Fibroblast of lung (primary cell): ENCODE data around the gene OR10X1. TPM values are rescaled to one million over a fixed set of nuclear protein-coding genes. Genes with fewer than 3 reads are reported as not detected.

ENCODE experiments used
- DNase-seq, 2 donors: peaks; one replicate each; pipeline versions ENCODE4 v3.0.0 to v3.0.0-alpha.2; 2010; ENCODE audit warnings: low read depth in 2 of 2
- H2AFZ ChIP-seq: 2 replicates; pipeline ENCODE4 v1.5.1; 2012; ENCODE audit warnings: low read length, control low read depth, inconsistent platforms
- H3K27ac ChIP-seq: 2 replicates; pipeline ENCODE4 v1.5.1; 2011; ENCODE audit warnings: low read length, control low read depth; ENCODE audit not compliant: insufficient read depth
- H3K27me3 ChIP-seq: 2 replicates; pipeline ENCODE4 v1.5.1; 2011; ENCODE audit warnings: mild to moderate bottlenecking, low read length; ENCODE audit not compliant: control insufficient read depth, insufficient read depth
- H3K36me3 ChIP-seq: 2 replicates; pipeline ENCODE4 v1.5.1; 2011; ENCODE audit warnings: low read length; ENCODE audit not compliant: control insufficient read depth, insufficient read depth
- H3K4me1 ChIP-seq: 2 replicates; pipeline ENCODE4 v1.5.1; 2011; ENCODE audit warnings: low read length; ENCODE audit not compliant: control insufficient read depth, insufficient read depth; ENCODE audit errors: extremely low read depth
- H3K4me2 ChIP-seq: 2 replicates; pipeline ENCODE4 v1.5.1; 2011; ENCODE audit warnings: low read length, control low read depth; ENCODE audit not compliant: insufficient read depth; ENCODE audit errors: extremely low read depth
- H3K4me3 ChIP-seq, 4 experiments: fragments of 200-600 bp in 1 of 4; sonication (generic) in 1 of 4; replicated peaks in 1 of 4; 2 replicates each; pipeline ENCODE4 v1.5.1; 2011 to 2016; ENCODE audit warnings: low read length in 4 of 4, low read depth in 3 of 4, mild to moderate bottlenecking in 3 of 4, control low read depth in 2 of 4, inconsistent platforms in 1 of 4, mixed read lengths in 1 of 4; ENCODE audit not compliant: insufficient read depth in 1 of 4; ENCODE audit errors: control extremely low read depth in 1 of 4
- H3K79me2 ChIP-seq: 2 replicates; pipeline ENCODE4 v1.5.1; 2012; ENCODE audit warnings: mild to moderate bottlenecking, low read length, inconsistent platforms; ENCODE audit not compliant: control insufficient read depth, insufficient read depth
- H3K9ac ChIP-seq: 2 replicates; pipeline ENCODE4 v1.5.1; 2011; ENCODE audit warnings: mild to moderate bottlenecking, low read length, control low read depth; ENCODE audit not compliant: insufficient read depth
- H3K9me3 ChIP-seq: 2 replicates; pipeline ENCODE4 v1.5.1; 2012; ENCODE audit warnings: low read depth, low read length; ENCODE audit not compliant: control insufficient read depth, insufficient read depth
- H4K20me1 ChIP-seq: 2 replicates; pipeline ENCODE4 v1.5.1; 2011; ENCODE audit warnings: low read length; ENCODE audit not compliant: control insufficient read depth, insufficient read depth; ENCODE audit errors: extremely low read depth
- EZH2 ChIP-seq: IDR thresholded peaks from 2 replicates; pipeline ENCODE4 v1.5.1; 2012; ENCODE audit warnings: low read length, control low read depth, mild to moderate bottlenecking; ENCODE audit errors: missing control alignments
- polyA plus RNA-seq, 2 donors: library from polyadenylated mRNA; depleted of rRNA in 1 of 2; stranded (reverse) in 1 of 2; unstranded in 1 of 2; fragments of >200 nt; gene quantifications; 2 replicates each; pipeline ENCODE4 v1.2.1, GENCODE V29; 2011 to 2012; ENCODE audit warnings: missing spikeins in 1 of 2
- total RNA-seq: library from RNA; depleted of rRNA; stranded (reverse); fragments of >200 nt; gene quantifications from 2 replicates; pipeline ENCODE4 v1.2.1, GENCODE V29; 2014
- TF ChIP-seq, protein P1 (sequence below), 2 donors: IDR thresholded peaks in 1 of 2; conservative IDR thresholded peaks in 1 of 2; 1 replicate in 1 of 2; 2 replicates in 1 of 2; pipeline ENCODE4 v1.5.1; 2011 to 2012; ENCODE audit warnings: low read length in 2 of 2, control low read depth in 1 of 2, inconsistent platforms in 1 of 2, low read depth in 1 of 2, mild to moderate bottlenecking in 1 of 2

The OR10X1 gene
- total and polyA plus RNA-seq, 2 donors (not counting 1 experiment from before 2014, with no cell fraction given), result not detected

DNA sequence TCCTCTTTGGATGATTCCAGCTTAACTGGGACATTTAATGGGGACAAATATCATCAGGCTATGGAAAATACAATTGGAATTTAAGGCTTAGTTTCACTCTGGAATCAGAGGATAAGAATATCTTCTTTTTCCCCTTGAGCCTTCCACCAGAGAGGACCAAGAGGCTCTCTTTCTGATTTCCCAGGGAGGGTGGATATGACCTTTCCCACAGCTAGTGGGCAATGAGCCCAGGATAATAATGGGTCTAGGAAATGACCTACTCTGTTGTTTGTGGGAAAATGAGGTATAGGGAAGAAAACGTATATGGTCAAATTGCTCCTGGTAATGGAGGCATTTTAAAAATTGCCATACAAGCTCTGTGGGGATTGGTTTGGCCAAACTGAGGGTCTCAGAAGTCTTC, 27.4 kb downstream of the OR10X1 start:
- H3K4me3 ChIP-seq, result no peak overlapping the region
- no peak overlapping the region for H2AFZ ChIP-seq
- TF ChIP-seq, protein P1, sequence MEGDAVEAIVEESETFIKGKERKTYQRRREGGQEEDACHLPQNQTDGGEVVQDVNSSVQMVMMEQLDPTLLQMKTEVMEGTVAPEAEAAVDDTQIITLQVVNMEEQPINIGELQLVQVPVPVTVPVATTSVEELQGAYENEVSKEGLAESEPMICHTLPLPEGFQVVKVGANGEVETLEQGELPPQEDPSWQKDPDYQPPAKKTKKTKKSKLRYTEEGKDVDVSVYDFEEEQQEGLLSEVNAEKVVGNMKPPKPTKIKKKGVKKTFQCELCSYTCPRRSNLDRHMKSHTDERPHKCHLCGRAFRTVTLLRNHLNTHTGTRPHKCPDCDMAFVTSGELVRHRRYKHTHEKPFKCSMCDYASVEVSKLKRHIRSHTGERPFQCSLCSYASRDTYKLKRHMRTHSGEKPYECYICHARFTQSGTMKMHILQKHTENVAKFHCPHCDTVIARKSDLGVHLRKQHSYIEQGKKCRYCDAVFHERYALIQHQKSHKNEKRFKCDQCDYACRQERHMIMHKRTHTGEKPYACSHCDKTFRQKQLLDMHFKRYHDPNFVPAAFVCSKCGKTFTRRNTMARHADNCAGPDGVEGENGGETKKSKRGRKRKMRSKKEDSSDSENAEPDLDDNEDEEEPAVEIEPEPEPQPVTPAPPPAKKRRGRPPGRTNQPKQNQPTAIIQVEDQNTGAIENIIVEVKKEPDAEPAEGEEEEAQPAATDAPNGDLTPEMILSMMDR (conservative IDR thresholded peaks at IDR 0.05 in 1 of 2, IDR thresholded peaks at IDR 0.05 in 1 of 2; ENCODE audit: low read depth in 1 of 2, low read length in 2 of 2), result no peak
- TF ChIP-seq EZH2, result no peak
- no peak overlapping the region for H3K9ac ChIP-seq
- no peak overlapping the region for H3K27ac ChIP-seq
- H3K4me2 ChIP-seq, result no peak overlapping the region
- H3K27me3 ChIP-seq, result no peaks in the 10 kb centered on the region
- DNase-seq, result no peak
- H3K9me3 ChIP-seq, result no peaks in the 10 kb centered on the region
- no peaks in the 10 kb centered on the region for H3K79me2 ChIP-seq
- no peaks in the 10 kb centered on the region for H4K20me1 ChIP-seq
- H3K36me3 ChIP-seq, result no peaks in the 10 kb centered on the region
- no peaks in the 10 kb centered on the region for H3K4me1 ChIP-seq

DNA sequence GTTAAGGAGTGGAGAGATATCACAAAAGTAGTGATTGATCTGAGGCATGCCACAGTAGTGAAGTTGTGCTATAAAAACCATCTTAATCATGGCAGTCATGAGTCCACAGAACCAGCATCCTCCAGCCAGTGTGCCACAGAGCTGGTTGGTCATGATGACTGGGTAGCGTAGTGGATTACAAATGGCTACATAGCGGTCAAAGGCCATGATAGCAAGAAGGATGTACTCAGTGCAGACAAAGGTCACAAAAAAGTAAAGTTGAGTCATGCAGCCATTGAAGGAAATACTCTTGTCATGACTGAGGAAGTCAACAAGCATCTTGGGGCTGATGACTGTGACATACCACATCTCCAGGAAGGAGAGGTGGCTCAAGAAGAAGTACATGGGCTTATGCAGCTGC, 32.2 kb downstream of the OR10X1 start:
- Histone ChIP-seq H3K36me3 (no peaks in the 10 kb centered on the region), H3K27ac (no peak overlapping the region), H4K20me1 (no peaks in the 10 kb centered on the region), H3K79me2 (no peaks in the 10 kb centered on the region), H3K4me3 (no peak overlapping the region), H3K4me1 (no peaks in the 10 kb centered on the region), H3K9ac (no peak overlapping the region), H3K9me3 (no peaks in the 10 kb centered on the region), H2AFZ (no peak overlapping the region), H3K27me3 (no peaks in the 10 kb centered on the region), H3K4me2 (no peak overlapping the region)
- TF ChIP-seq EZH2, result no peak
- TF ChIP-seq, protein P1 (conservative IDR thresholded peaks at IDR 0.05 in 1 of 2, IDR thresholded peaks at IDR 0.05 in 1 of 2; ENCODE audit: low read depth in 1 of 2, low read length in 2 of 2), result no peak
- DNase-seq, result no peak

DNA sequence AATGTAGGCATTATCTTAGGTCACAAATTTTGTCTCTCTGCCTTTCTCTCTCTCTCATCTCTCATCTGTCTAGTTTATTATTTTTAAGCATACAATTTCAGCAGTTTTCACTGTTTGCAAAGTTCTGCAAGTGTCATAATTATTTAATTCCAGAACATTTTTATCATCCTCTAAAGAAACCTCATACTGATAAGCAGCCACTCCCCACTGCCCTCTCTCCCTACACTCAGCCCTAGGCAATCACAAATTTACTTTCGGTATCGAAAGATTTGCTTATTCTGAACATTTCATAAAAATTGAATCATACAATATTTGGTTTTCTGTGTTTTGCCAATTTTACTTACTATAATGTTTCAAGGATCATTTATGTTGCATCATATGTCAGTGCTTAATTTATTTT, 42.1 kb downstream of the OR10X1 start:
- Histone ChIP-seq H3K36me3 (no peaks in the 10 kb centered on the region), H4K20me1 (no peaks in the 10 kb centered on the region), H3K4me3 (no peak overlapping the region), H3K27me3 (no peaks in the 10 kb centered on the region), H3K9me3 (no peaks in the 10 kb centered on the region), H2AFZ (no peak overlapping the region), H3K79me2 (no peaks in the 10 kb centered on the region), H3K4me1 (no peaks in the 10 kb centered on the region), H3K9ac (no peak overlapping the region), H3K4me2 (no peak overlapping the region), H3K27ac (no peak overlapping the region)
- DNase-seq, result no peak
- TF ChIP-seq EZH2, result no peak
- TF ChIP-seq, protein P1 (conservative IDR thresholded peaks at IDR 0.05 in 1 of 2, IDR thresholded peaks at IDR 0.05 in 1 of 2; ENCODE audit: low read depth in 1 of 2, low read length in 2 of 2), result no peak
